B cell (primary cell): Measurements from ENCODE around the gene CCDC88C. TPM values are rescaled to one million over a fixed set of nuclear protein-coding genes. Genes with fewer than 3 reads are reported as not detected.

Experiments
- ATAC-seq: fragments of 200-7000 bp; cut with Tn5 transposase; one replicate; pipeline ENCODE4 v1.10.0; 2021; ENCODE audit warnings: low read depth, mild to moderate bottlenecking, moderate number of reproducible peaks, moderate library complexity
- CTCF ChIA-PET: fragments of 350-600 bp; sonication (Branson Sonifier 250); formaldehyde crosslinking; loops from one replicate; lab custom pipeline; 2021; ENCODE audit warnings: antibody characterized with exemption, inconsistent platforms; lab: Charles Lee
- POLR2A ChIA-PET: fragments of 350-600 bp; sonication (Branson Sonifier 250); formaldehyde crosslinking; loops from one replicate; lab custom pipeline; 2021; ENCODE audit warnings: antibody characterized with exemption; lab: Charles Lee
- DNase-seq: peaks from one replicate; pipeline ENCODE4 v3.0.0; 2013
- H2AFZ ChIP-seq: 2 replicates; pipeline ENCODE4 v1.6.1; 2012; ENCODE audit warnings: mild to moderate bottlenecking, low read depth, low read length; ENCODE audit not compliant: insufficient read depth, poor library complexity, severe bottlenecking
- H3K27ac ChIP-seq, 2 donors: 1 replicate in 1 of 2; 2 replicates in 1 of 2; pipeline ENCODE4 v1.5.1; 2012 to 2013; ENCODE audit warnings: low read length in 2 of 2, mild to moderate bottlenecking in 2 of 2, moderate library complexity in 1 of 2
- H3K27me3 ChIP-seq, 4 experiments: fragments of 200-600 bp in 1 of 4; sonication (generic) in 1 of 4; replicated peaks in 1 of 4; 1 replicate in 2 of 4; 2 replicates in 2 of 4; pipeline versions ENCODE4 v1.6.1 to v1.7.0; 2013 to 2016; ENCODE audit warnings: low read length in 3 of 4, mild to moderate bottlenecking in 2 of 4, mixed read lengths in 1 of 4, moderate library complexity in 1 of 4; ENCODE audit not compliant: insufficient read depth in 4 of 4, control insufficient read depth in 3 of 4; ENCODE audit errors: control extremely low read depth in 1 of 4
- H3K36me3 ChIP-seq, 2 experiments: replicated peaks in 1 of 2; 1 replicate in 1 of 2; 2 replicates in 1 of 2; pipeline versions ENCODE4 v1.6.1 to v1.7.1; 2013; ENCODE audit warnings: low read length in 1 of 2; ENCODE audit not compliant: insufficient read depth in 2 of 2, control insufficient read depth in 1 of 2; ENCODE audit errors: control extremely low read depth in 1 of 2, extremely low read depth in 1 of 2
- H3K4me1 ChIP-seq, 2 donors: fragments of 200-600 bp in 1 of 2; sonication (generic) in 1 of 2; 1 replicate in 1 of 2; 2 replicates in 1 of 2; pipeline versions ENCODE4 v1.5.1 to v1.6.1; 2013 to 2017; ENCODE audit warnings: low read length in 2 of 2; ENCODE audit not compliant: control insufficient read depth in 2 of 2, insufficient read depth in 2 of 2
- H3K4me2 ChIP-seq: replicated peaks from 2 replicates; pipeline ENCODE3; 2012; ENCODE audit warnings: mild to moderate bottlenecking, low read depth, low read length; ENCODE audit not compliant: poor library complexity, severe bottlenecking
- H3K4me3 ChIP-seq, 5 experiments: fragments of 200-600 bp in 1 of 5; sonication (generic) in 1 of 5; 1 replicate in 3 of 5; 2 replicates in 2 of 5; pipeline versions ENCODE4 v1.5.1 to v1.7.0; 2011 to 2016; ENCODE audit warnings: low read length in 4 of 5, mild to moderate bottlenecking in 4 of 5, low read depth in 2 of 5, control low read depth in 1 of 5, moderate library complexity in 1 of 5; ENCODE audit not compliant: insufficient read depth in 1 of 5; ENCODE audit errors: control extremely low read depth in 1 of 5, extremely low read depth in 1 of 5
- H3K79me2 ChIP-seq: fragments of 200-600 bp; sonication (generic); one replicate; pipeline ENCODE4 v1.6.0; 2016; ENCODE audit warnings: low read length; ENCODE audit not compliant: control insufficient read depth, insufficient read depth
- H3K9ac ChIP-seq: fragments of 200-600 bp; sonication (generic); 2 replicates; pipeline ENCODE4 v1.6.1; 2017; ENCODE audit warnings: mild to moderate bottlenecking, low read length, moderate library complexity
- H3K9me3 ChIP-seq, 3 donors: one replicate each; pipeline versions ENCODE4 v1.6.1 to v1.7.1; 2013; ENCODE audit warnings: low read length in 2 of 3; ENCODE audit not compliant: control insufficient read depth in 2 of 3, insufficient read depth in 1 of 3; ENCODE audit errors: control extremely low read depth in 1 of 3
- H4K20me1 ChIP-seq: 2 replicates; pipeline ENCODE4 v1.6.0; 2012; ENCODE audit warnings: mild to moderate bottlenecking, low read length; ENCODE audit not compliant: insufficient read depth, control insufficient read depth, poor library complexity, severe bottlenecking
- H3K27ac Mint-ChIP-seq: one replicate; pipeline ENCODE4 v1.8.0; 2021; ENCODE audit warnings: mixed read lengths
- H3K27me3 Mint-ChIP-seq: one replicate; pipeline ENCODE4 v1.8.0; 2021; ENCODE audit warnings: mixed read lengths
- H3K4me1 Mint-ChIP-seq: one replicate; pipeline ENCODE4 v1.8.0; 2021; ENCODE audit warnings: mixed read lengths
- H3K4me3 Mint-ChIP-seq: one replicate; pipeline ENCODE4 v1.8.0; 2021; ENCODE audit warnings: mixed read lengths
- H3K9me3 Mint-ChIP-seq: one replicate; pipeline ENCODE4 v1.8.0; 2022; ENCODE audit warnings: mixed read lengths; ENCODE audit not compliant: insufficient read depth
- CTCF ChIP-seq: fragments of 200-600 bp; IDR thresholded peaks from one replicate; pipeline ENCODE4 v1.8.0; 2022; ENCODE audit warnings: antibody characterized with exemption, mild to moderate bottlenecking
- EZH2 ChIP-seq: IDR thresholded peaks from 2 replicates; pipeline ENCODE4 v1.6.1; 2012; ENCODE audit warnings: borderline replicate concordance, low read depth, mild to moderate bottlenecking, moderate library complexity, low read length; ENCODE audit not compliant: insufficient read depth, poor library complexity, severe bottlenecking
- WGBS: methylation state at CpG from one replicate; pipeline ENCODE4 v1.1.5; 2013; ENCODE audit warnings: missing lambda C conversion rate; ENCODE audit not compliant: insufficient coverage; 5-methylcytosine and 5-hydroxymethylcytosine counted together
- intact Hi-C: fragments of 100-400 bp; cut with micrococcal nuclease; formaldehyde crosslinking; loops from one replicate; pipeline ENCODE4 v1.10.0; 2022
- polyA plus RNA-seq: library from polyadenylated mRNA; depleted of rRNA; stranded (reverse); fragments of >200 nt; gene quantifications from 2 replicates; pipeline ENCODE4 v1.2.3, GENCODE V29; 2012
- total RNA-seq, 2 donors: library from RNA; stranded (reverse); fragments of 120-200 nt in 1 of 2; gene quantifications; 1 replicate in 1 of 2; 2 replicates in 1 of 2; pipeline versions ENCODE4 v1.2.3 to v1.2.4, GENCODE V29; 2013 to 2022

CCDC88C gene
- total and polyA plus RNA-seq, 2 donors (not counting 1 experiment from before 2014, with no cell fraction given) = 98.7 to 181 TPM

- Histone ChIP-seq H4K20me1 (peaks cover 52% of the 10 kb centered on the region), H3K27me3 (no peaks in the 10 kb centered on the region), H3K27ac (no peak overlapping the region), H3K79me2 (peaks cover 87% of the 10 kb centered on the region), H3K36me3 (peaks cover 6 to 92% of the 10 kb centered on the region in 2 experiments), H3K9ac (no peak overlapping the region), H3K9me3 (no peaks in the 10 kb centered on the region), H2AFZ (no peak overlapping the region), H3K4me2 (no peak overlapping the region), H3K4me3 (no peak overlapping the region), H3K4me1 (peaks cover 0 to 4% of the 10 kb centered on the region in 2 donors)
- ATAC-seq (no peak), DNase-seq (no peak)
- intact Hi-C loops = no loop called here
- no peak for TF ChIP-seq EZH2
- TF ChIP-seq CTCF = no peak
- WGBS = 99% methylated on average over 18 of the region's 18 CpGs
- no peak overlapping the region for H3K27ac Mint-ChIP-seq
- no peaks in the 10 kb centered on the region for H3K27me3 Mint-ChIP-seq
- ChIA-PET POLR2A (interaction anchor here (0.5 to 0.8 kb wide), 2 partner anchors 53 to 146 kb away, joined by 3 to 11 read pairs; no protein-coding TSS in a partner anchor), CTCF (interaction anchor here (0.7 kb wide), 2 partner anchors 115 to 692 kb away, joined by 3 to 4 read pairs; no protein-coding TSS in a partner anchor)
- no peak overlapping the region for H3K4me3 Mint-ChIP-seq
- peaks cover 9% of the 10 kb centered on the region for H3K4me1 Mint-ChIP-seq
- no peaks in the 10 kb centered on the region for H3K9me3 Mint-ChIP-seq
These were observed 113.7 kb downstream of the CCDC88C start for GRCh38 chr14:91303924-91304229.

- Mint-ChIP-seq H3K9me3 (no peaks in the 10 kb centered on the region), H3K27ac (no peak overlapping the region), H3K27me3 (no peaks in the 10 kb centered on the region), H3K4me3 (no peak overlapping the region), H3K4me1 (peaks cover 9% of the 10 kb centered on the region)
- intact Hi-C loops = no loop called here
- H3K79me2 ChIP-seq = peaks cover 86% of the 10 kb centered on the region
- H2AFZ ChIP-seq = no peak overlapping the region
- POLR2A ChIA-PET = interaction anchor here (0.6 to 0.8 kb wide), 2 partner anchors 53 to 280 kb away, joined by 3 to 11 read pairs; no protein-coding TSS in a partner anchor
- WGBS = 87% methylated on average over 20 of the region's 23 CpGs
- H3K27me3 ChIP-seq = no peaks in the 10 kb centered on the region
- peak; percentile 50 for DNase-seq
- peaks cover 0 to 4% of the 10 kb centered on the region in 2 donors for H3K4me1 ChIP-seq
- H3K4me2 ChIP-seq = no peak overlapping the region
- no peak overlapping the region for H3K4me3 ChIP-seq
- peak overlapping the region in 1 of 2 donors; percentile 45 for H3K27ac ChIP-seq
- peak; percentile 91 for ATAC-seq
- peaks cover 6 to 93% of the 10 kb centered on the region in 2 experiments for H3K36me3 ChIP-seq
- no peak overlapping the region for H3K9ac ChIP-seq
- CTCF ChIA-PET = interaction anchor here (0.7 kb wide), 1 partner anchor 116 kb away, joined by 3 read pairs; no protein-coding TSS in a partner anchor
- H4K20me1 ChIP-seq = peaks cover 52% of the 10 kb centered on the region
- H3K9me3 ChIP-seq = no peaks in the 10 kb centered on the region
- TF ChIP-seq EZH2 = no peak
- no peak for TF ChIP-seq CTCF
These were observed 114.3 kb downstream of the CCDC88C start for GRCh38 chr14:91303091-91303923.
